Measurements from ENCODE around the gene ZNF407. TPM values are rescaled to one million over a fixed set of nuclear protein-coding genes. Genes with fewer than 3 reads are reported as not detected.

The ZNF407 gene
- total and polyA plus RNA-seq, 12 donors, result 2.5 to 20.2 (median 8.4) TPM

DNA sequence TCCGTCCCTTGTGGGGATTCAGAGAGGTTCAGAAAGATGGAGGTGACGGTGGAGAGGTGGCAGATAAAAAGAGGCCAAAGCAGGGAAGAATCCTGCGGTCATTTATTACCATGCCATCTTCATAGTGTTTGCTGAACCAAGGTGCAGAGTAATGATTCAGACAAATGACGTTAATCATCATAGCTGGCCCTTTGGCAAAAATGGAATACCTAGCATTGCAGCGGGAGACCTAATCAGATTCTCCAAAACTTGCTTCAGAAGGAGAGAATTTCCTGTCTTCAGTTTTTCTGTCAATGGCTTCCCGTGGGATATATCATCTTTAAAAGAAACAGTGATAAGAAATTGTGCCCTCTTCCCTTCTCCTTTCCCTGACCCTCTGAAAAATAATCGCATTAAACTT lies 435.8 kb downstream of the ZNF407 start:
- Histone ChIP-seq H3K27me3 (no peaks in the 10 kb centered on the region), H3K4me1 (replicated peaks in 1 of 2) (no peaks in the 10 kb centered on the region), H3K36me3 (replicated peaks in 1 of 2) (no peaks in the 10 kb centered on the region), H3K4me3 (no peak overlapping the region), H3K9me3 (replicated peaks in 1 of 3) (no peaks in the 10 kb centered on the region), H3K27ac (no peak overlapping the region)
- TF ChIP-seq, protein P1, sequence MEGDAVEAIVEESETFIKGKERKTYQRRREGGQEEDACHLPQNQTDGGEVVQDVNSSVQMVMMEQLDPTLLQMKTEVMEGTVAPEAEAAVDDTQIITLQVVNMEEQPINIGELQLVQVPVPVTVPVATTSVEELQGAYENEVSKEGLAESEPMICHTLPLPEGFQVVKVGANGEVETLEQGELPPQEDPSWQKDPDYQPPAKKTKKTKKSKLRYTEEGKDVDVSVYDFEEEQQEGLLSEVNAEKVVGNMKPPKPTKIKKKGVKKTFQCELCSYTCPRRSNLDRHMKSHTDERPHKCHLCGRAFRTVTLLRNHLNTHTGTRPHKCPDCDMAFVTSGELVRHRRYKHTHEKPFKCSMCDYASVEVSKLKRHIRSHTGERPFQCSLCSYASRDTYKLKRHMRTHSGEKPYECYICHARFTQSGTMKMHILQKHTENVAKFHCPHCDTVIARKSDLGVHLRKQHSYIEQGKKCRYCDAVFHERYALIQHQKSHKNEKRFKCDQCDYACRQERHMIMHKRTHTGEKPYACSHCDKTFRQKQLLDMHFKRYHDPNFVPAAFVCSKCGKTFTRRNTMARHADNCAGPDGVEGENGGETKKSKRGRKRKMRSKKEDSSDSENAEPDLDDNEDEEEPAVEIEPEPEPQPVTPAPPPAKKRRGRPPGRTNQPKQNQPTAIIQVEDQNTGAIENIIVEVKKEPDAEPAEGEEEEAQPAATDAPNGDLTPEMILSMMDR (IDR thresholded peaks at IDR 0.05), result no peak
- TF ChIP-seq POLR2A (IDR thresholded peaks at IDR 0.05), result no peak
- intact Hi-C loops (cut with DNase I), result no loop called here
- no peak for DNase-seq
- WGBS, 4 donors, result 81 to 89% (median 86%) methylated on average over 7 of the region's 7 CpGs

DNA sequence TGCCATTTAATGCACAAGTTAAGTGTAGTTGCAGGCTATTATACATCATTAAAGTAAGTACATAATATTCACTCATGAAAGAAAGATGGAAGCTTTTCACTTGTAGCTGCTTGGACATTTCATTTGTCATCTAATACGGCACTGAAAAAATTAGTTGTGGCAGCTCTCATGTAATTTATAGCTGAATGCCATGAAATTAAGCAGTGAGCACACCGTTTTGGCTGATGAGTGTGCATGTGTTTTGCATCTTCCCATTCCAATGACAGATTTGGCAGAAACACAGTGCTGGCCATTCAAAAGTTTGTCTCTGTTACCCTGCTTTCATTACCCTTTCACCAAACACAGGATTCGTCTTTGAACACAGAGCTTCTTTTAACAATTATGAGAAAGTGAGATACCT lies 437.3 kb downstream of the ZNF407 start:
- H3K27me3 ChIP-seq, result no peaks in the 10 kb centered on the region
- H3K36me3 ChIP-seq (replicated peaks in 1 of 2), result no peaks in the 10 kb centered on the region
- intact Hi-C loops (cut with DNase I), result no loop called here
- 78 to 92% (median 87%) methylated on average over 3 of the region's 3 CpGs for WGBS, 4 donors
- no peaks in the 10 kb centered on the region for H3K9me3 ChIP-seq (replicated peaks in 1 of 3)
- no peak overlapping the region for H3K4me3 ChIP-seq
- no peak for TF ChIP-seq POLR2A (IDR thresholded peaks at IDR 0.05)
- TF ChIP-seq, protein P1 (IDR thresholded peaks at IDR 0.05), result no peak
- no peaks in the 10 kb centered on the region for H3K4me1 ChIP-seq (replicated peaks in 1 of 2)
- no peak for DNase-seq
- no peak overlapping the region for H3K27ac ChIP-seq

DNA sequence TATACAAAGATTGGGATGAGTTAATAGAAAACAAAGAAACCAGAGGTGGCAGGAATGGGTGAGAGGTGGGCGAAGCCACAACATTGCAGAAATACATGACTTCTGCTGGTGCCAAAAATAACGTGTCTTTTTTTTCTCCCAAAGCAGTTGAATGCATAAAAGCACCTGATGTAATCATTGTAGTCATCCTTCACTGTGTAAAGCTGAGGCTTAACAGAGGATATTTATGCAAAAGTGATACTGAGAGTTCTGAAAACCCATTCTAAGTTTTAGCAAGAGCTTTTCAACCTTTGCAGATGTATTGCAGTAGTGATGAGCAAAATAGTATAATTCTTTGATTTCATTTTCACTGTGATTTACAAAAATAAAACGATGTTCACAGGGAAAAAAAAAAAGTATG lies 438.3 kb downstream of the ZNF407 start:
- 71 to 79% (median 76%) methylated on average over 3 of the region's 3 CpGs for WGBS, 4 donors

DNA sequence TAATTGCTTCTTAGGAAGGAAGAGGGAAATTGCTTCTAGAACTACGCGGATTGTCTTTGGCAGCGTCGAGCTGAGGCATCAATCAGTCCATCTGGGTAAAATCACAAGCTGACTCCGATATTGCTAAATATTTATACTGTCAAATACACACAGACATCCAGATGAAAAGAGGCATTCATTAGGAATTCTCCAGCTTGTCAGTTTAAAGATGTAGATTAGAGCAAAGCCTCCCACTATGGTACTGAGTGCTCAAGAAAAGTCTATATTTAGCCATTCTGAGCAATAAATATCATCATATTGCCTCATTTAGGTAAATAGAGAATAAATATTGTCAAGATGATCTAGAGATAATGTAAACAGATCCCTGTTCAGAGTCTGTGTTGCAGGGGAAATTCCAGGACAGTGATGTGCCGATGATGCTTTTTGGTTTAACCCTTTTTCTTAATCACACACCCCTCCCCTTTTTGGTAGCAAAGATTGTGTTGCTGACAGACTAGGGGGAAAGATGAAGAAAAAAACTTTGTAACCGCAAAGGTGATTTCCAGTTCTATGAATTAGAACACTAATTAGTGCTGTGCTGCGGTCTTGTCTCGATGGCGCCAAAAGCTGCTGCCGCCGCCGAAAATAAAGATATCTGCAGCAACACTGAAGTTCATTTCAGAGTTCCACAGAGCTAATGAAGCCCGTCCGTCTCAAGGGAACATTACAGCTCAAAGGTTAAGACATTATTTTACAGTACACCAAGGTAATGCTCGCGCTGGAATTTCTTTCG lies 439.4 kb downstream of the ZNF407 start:
- TF ChIP-seq, protein P1 (IDR thresholded peaks at IDR 0.05), result no peak
- TF ChIP-seq POLR2A (IDR thresholded peaks at IDR 0.05), result no peak
- intact Hi-C loops (cut with DNase I), result no loop called here
- H3K27ac ChIP-seq, result no peak overlapping the region
- H3K4me3 ChIP-seq, result no peak overlapping the region
- no peak for DNase-seq
- no peaks in the 10 kb centered on the region for H3K9me3 ChIP-seq (replicated peaks in 1 of 3)
- H3K4me1 ChIP-seq (replicated peaks in 1 of 2), result no peaks in the 10 kb centered on the region
- WGBS, 4 donors, result 88 to 91% (median 88%) methylated on average over 18 of the region's 18 CpGs
- no peaks in the 10 kb centered on the region for H3K36me3 ChIP-seq (replicated peaks in 1 of 2)
- H3K27me3 ChIP-seq, result no peaks in the 10 kb centered on the region

More for the DNA sequence above, 438.3 kb downstream of the ZNF407 start:
- H3K36me3 ChIP-seq (replicated peaks in 1 of 2), result no peaks in the 10 kb centered on the region
- no peak for DNase-seq
- no peaks in the 10 kb centered on the region for H3K27me3 ChIP-seq
- intact Hi-C loops (cut with DNase I), result no loop called here
- TF ChIP-seq POLR2A (IDR thresholded peaks at IDR 0.05), result no peak
- TF ChIP-seq, protein P1 (IDR thresholded peaks at IDR 0.05), result no peak
- H3K27ac ChIP-seq, result no peak overlapping the region
- H3K4me3 ChIP-seq, result no peak overlapping the region
- H3K4me1 ChIP-seq (replicated peaks in 1 of 2), result no peaks in the 10 kb centered on the region
- H3K9me3 ChIP-seq (replicated peaks in 1 of 3), result no peaks in the 10 kb centered on the region

All from adrenal gland (tissue), 12 donors.